Activated CD8-positive, alpha-beta memory T cell treated with anti-CD3 and anti-CD28 coated beads, Interleukin-2, amount 50 U/mL, for 4 hours (primary cell): ENCODE measurements around the gene SFXN1.
"Not testable (repeated sequence)": the region's sequence is repeated elsewhere in the genome, so short reads cannot be mapped to it uniquely, and the experiment has no call there.

Experiments used
- DNase-seq: peaks from one replicate; pipeline ENCODE4 v3.0.0-alpha.2; 2020

The SFXN1 gene

GRCh38 chr5:175501759-175502158, 23.4 kb downstream of the SFXN1 start:
- DNase-seq, result no peak

- DNase-seq, result peak; percentile 58
These were observed 29.3 kb downstream of the SFXN1 start for GRCh38 chr5:175507671-175508070.

GRCh38 chr5:175508896-175509295, 30.5 kb downstream of the SFXN1 start:
- DNase-seq, result no peak

- no peak for DNase-seq
These were observed 34.9 kb downstream of the SFXN1 start for GRCh38 chr5:175513297-175513696.

GRCh38 chr5:175513726-175514125, 35.4 kb downstream of the SFXN1 start:
- no peak for DNase-seq

GRCh38 chr5:175516933-175517823, 38.8 kb downstream of the SFXN1 start:
- DNase-seq, result peak; percentile 45

GRCh38 chr5:175517824-175518450, 39.6 kb downstream of the SFXN1 start:
- DNase-seq, result peak; percentile 83

GRCh38 chr5:175519006-175519405, 40.6 kb downstream of the SFXN1 start:
- no peak for DNase-seq

GRCh38 chr5:175520321-175520720, 42.0 kb downstream of the SFXN1 start:
- peak; percentile 50 for DNase-seq

- DNase-seq, result no peak
These were observed 42.5 kb downstream of the SFXN1 start for GRCh38 chr5:175520873-175521272.

GRCh38 chr5:175521313-175521833, 43.0 kb downstream of the SFXN1 start:
- DNase-seq, result no peak

- DNase-seq, result no peak
These were observed 44.9 kb downstream of the SFXN1 start for GRCh38 chr5:175523292-175523691.

- no peak for DNase-seq
These were observed 45.9 kb downstream of the SFXN1 start for GRCh38 chr5:175524211-175524610.

- no peak for DNase-seq
These were observed 48.3 kb downstream of the SFXN1 start for GRCh38 chr5:175526691-175527090.

- no peak for DNase-seq
These were observed 53.0 kb downstream of the SFXN1 start for GRCh38 chr5:175531361-175531760.

- DNase-seq, result peak; percentile 85
These were observed 55.9 kb downstream of the SFXN1 start for GRCh38 chr5:175534070-175534932.

- not testable (repeated sequence) for DNase-seq
These were observed 57.0 kb downstream of the SFXN1 start for GRCh38 chr5:175535331-175535730.

GRCh38 chr5:175535796-175536195, 57.4 kb downstream of the SFXN1 start:
- no peak for DNase-seq

GRCh38 chr5:175538576-175538975, 60.2 kb downstream of the SFXN1 start:
- DNase-seq, result no peak

GRCh38 chr5:175539936-175540335, 61.6 kb downstream of the SFXN1 start:
- no peak for DNase-seq

GRCh38 chr5:175541264-175541663, 62.9 kb downstream of the SFXN1 start:
- no peak for DNase-seq

- no peak for DNase-seq
These were observed 64.0 kb downstream of the SFXN1 start for GRCh38 chr5:175542232-175542965.

- no peak for DNase-seq
These were observed 64.5 kb downstream of the SFXN1 start for GRCh38 chr5:175542966-175543235.
